Peyer's patch (tissue), 4 donors: ENCODE results near the gene IQGAP2.

Experiments used
- POLR2A ChIP-seq, 2 donors: fragments of 450-650 bp; IDR thresholded peaks; one replicate each; pipeline ENCODE4 v1.5.1; 2017; ENCODE audit warnings: antibody characterized with exemption in 2 of 2, mild to moderate bottlenecking in 2 of 2, moderate library complexity in 2 of 2
- TF ChIP-seq, protein P1 (sequence below), 6 experiments: fragments of 450-650 bp in 4 of 6; fragments of 200-600 bp in 2 of 6; sonication (generic) in 1 of 6; IDR thresholded peaks; one replicate each; pipeline ENCODE4 v1.5.1; 2017 to 2019; ENCODE audit warnings: antibody characterized with exemption in 6 of 6, mild to moderate bottlenecking in 3 of 6, moderate library complexity in 1 of 6

- no peak for TF ChIP-seq POLR2A (IDR thresholded peaks at IDR 0.05)
- TF ChIP-seq, protein P1, sequence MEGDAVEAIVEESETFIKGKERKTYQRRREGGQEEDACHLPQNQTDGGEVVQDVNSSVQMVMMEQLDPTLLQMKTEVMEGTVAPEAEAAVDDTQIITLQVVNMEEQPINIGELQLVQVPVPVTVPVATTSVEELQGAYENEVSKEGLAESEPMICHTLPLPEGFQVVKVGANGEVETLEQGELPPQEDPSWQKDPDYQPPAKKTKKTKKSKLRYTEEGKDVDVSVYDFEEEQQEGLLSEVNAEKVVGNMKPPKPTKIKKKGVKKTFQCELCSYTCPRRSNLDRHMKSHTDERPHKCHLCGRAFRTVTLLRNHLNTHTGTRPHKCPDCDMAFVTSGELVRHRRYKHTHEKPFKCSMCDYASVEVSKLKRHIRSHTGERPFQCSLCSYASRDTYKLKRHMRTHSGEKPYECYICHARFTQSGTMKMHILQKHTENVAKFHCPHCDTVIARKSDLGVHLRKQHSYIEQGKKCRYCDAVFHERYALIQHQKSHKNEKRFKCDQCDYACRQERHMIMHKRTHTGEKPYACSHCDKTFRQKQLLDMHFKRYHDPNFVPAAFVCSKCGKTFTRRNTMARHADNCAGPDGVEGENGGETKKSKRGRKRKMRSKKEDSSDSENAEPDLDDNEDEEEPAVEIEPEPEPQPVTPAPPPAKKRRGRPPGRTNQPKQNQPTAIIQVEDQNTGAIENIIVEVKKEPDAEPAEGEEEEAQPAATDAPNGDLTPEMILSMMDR (IDR thresholded peaks at IDR 0.05): no peak
Measured at GRCh38 chr5:76736679-76737556, 333.8 kb downstream of the IQGAP2 start.
